Large intestine (tissue), 3 donors: Measurements from ENCODE around the gene PPIF. TPM values are rescaled to one million over a fixed set of nuclear protein-coding genes. Genes with fewer than 3 reads are reported as not detected.
A peak's percentile ranks its signal among the peaks of the same experiment; 100 is the strongest.

Experiments
- DNase-seq, 2 donors: peaks; one replicate each; pipeline versions ENCODE4 v3.0.0 to v3.0.0-alpha.2; 2013
- H3K27ac ChIP-seq: one replicate; pipeline ENCODE4 v1.5.1; 2013; ENCODE audit warnings: low read length
- H3K27me3 ChIP-seq: 2 replicates; pipeline ENCODE4 v1.6.1; 2013; ENCODE audit warnings: low read length; ENCODE audit not compliant: control insufficient read depth, insufficient read depth
- H3K36me3 ChIP-seq: 2 replicates; pipeline ENCODE4 v1.6.1; 2013; ENCODE audit warnings: low read length; ENCODE audit not compliant: control insufficient read depth, insufficient read depth
- H3K4me1 ChIP-seq: one replicate; pipeline ENCODE4 v1.6.1; 2013; ENCODE audit warnings: low read length; ENCODE audit not compliant: control insufficient read depth, insufficient read depth
- H3K4me3 ChIP-seq: one replicate; pipeline ENCODE4 v1.5.1; 2013; ENCODE audit warnings: low read length
- H3K9me3 ChIP-seq: one replicate; pipeline ENCODE4 v1.6.1; 2013; ENCODE audit warnings: mild to moderate bottlenecking, low read depth, low read length, moderate library complexity; ENCODE audit not compliant: control insufficient read depth
- WGBS: methylation state at CpG from one replicate; pipeline ENCODE4 v1.1.5; 2013; ENCODE audit warnings: low lambda C conversion rate; ENCODE audit not compliant: insufficient coverage; 5-methylcytosine and 5-hydroxymethylcytosine counted together
- polyA plus RNA-seq: library from polyadenylated mRNA; unstranded; fragments of 120-200 nt; gene quantifications from one replicate; pipeline ENCODE4 v1.2.1, GENCODE V29; 2013

The PPIF gene
- polyA plus RNA-seq, 1 donor, result 67.5 TPM

GRCh38 chr10:79396520-79396919 lies 49.3 kb downstream of the PPIF start:
- Histone ChIP-seq H3K36me3 (no peaks in the 10 kb centered on the region), H3K4me1 (peaks cover 50% of the 10 kb centered on the region), H3K27ac (no peak overlapping the region), H3K4me3 (no peak overlapping the region), H3K9me3 (no peaks in the 10 kb centered on the region), H3K27me3 (no peaks in the 10 kb centered on the region)
- no peak for DNase-seq
- no CpG with 5 or more reads among the region's 5 CpGs for whole genome bisulfite sequencing

DNA sequence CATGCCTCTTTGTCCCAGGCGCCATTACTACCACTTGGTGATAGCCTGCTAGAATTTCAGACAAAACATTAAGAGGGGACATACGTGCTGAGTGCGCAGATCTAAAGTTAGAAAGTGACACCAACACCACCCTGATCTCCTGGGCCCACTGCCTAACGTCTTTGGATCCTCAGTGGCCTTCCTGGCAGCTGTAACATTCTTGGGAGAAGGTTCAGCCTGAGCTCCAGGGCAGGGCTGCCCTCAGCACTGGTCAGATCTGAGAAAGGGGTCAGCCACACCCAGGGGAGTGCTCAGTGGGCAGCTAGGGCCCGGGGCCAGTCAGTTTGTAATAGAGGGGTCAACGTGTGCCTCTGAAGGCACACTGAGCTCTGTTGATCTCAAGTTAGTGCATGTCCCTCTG lies 49.8 kb downstream of the PPIF start:
- no peak for DNase-seq
- Histone ChIP-seq H3K9me3 (no peaks in the 10 kb centered on the region), H3K4me1 (peaks cover 44% of the 10 kb centered on the region), H3K4me3 (no peak overlapping the region), H3K36me3 (no peaks in the 10 kb centered on the region), H3K27me3 (no peaks in the 10 kb centered on the region), H3K27ac (no peak overlapping the region)
- WGBS, result no CpG with 5 or more reads among the region's 6 CpGs

DNA sequence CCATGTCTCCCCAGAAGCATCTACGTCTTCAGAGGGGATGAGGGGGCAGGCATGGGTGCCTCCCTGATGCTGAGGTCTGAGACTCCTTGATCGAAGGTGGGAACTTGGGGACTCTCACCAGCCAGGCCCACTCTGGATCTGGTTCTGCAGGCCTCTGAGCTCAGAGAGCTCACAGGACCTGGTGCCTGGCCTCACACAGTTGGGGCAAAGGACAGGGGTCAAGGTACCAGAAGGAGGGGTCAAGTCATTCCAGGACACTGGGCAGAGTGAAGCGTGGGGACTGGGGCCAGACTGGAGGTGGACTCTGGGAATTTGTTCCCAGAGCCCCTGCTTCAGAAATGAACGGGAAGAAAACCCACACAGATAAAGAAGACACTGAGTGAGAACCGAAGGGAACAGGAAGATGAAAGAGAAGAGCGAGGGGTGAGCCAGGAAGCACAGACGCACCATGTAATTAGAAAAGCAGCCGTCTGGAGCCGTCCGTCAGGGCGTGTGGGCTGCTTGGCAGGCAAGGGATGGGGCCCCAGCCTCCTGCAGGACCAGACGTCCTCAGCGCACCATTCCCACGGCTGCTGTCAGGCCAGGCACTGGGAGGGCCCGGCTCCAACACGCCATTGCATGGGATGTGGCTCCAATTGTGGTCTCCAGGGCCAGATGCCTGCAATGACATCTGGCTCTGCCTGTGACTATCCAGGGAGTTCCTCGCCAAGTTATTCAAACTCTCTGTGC lies 50.5 kb downstream of the PPIF start:
- Histone ChIP-seq H3K4me3 (no peak overlapping the region), H3K36me3 (no peaks in the 10 kb centered on the region), H3K9me3 (no peaks in the 10 kb centered on the region), H3K4me1 (peaks cover 43% of the 10 kb centered on the region), H3K27me3 (no peaks in the 10 kb centered on the region), H3K27ac (no peak overlapping the region)
- DNase-seq, result no peak
- 90% methylated on average over 2 of the region's 17 CpGs for WGBS

DNA sequence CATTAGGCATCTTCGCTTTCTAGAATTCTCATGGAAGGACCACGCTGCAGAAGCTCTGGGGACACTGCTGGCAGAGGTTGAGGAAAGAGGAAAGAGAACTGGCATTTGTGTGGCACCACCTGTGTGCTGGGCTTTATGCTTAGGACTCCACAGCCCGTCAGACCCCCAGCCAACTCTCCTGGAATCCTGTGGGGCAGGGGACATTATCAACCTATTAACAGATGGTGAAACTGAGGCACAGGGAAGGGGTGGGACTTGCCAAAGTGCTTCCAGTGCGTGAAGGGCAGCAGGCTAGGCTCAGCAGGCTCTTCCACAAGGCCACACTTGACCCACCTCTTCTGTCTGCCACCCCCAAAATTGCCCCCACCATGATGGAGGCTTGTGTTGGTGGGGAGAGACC lies 51.4 kb downstream of the PPIF start:
- H3K27me3 ChIP-seq, result no peaks in the 10 kb centered on the region
- H3K9me3 ChIP-seq, result no peaks in the 10 kb centered on the region
- no peak for DNase-seq
- H3K36me3 ChIP-seq, result no peaks in the 10 kb centered on the region
- peak overlapping the region; percentile 90 for H3K27ac ChIP-seq
- H3K4me1 ChIP-seq, result peaks cover 44% of the 10 kb centered on the region
- H3K4me3 ChIP-seq, result no peak overlapping the region
- no CpG with 5 or more reads among the region's 4 CpGs for WGBS

GRCh38 chr10:79399223-79399831 lies 52.1 kb downstream of the PPIF start:
- peaks cover 40% of the 10 kb centered on the region for H3K4me1 ChIP-seq
- no peaks in the 10 kb centered on the region for H3K27me3 ChIP-seq
- H3K27ac ChIP-seq, result peak overlapping the region; percentile 90
- DNase-seq, result peak; percentile 64 to 84
- no peak overlapping the region for H3K4me3 ChIP-seq
- no peaks in the 10 kb centered on the region for H3K9me3 ChIP-seq
- no CpG with 5 or more reads among the region's 15 CpGs for WGBS
- H3K36me3 ChIP-seq, result no peaks in the 10 kb centered on the region

- H3K27me3 ChIP-seq, result no peaks in the 10 kb centered on the region
- H3K9me3 ChIP-seq, result no peaks in the 10 kb centered on the region
- DNase-seq, result no peak
- H3K4me1 ChIP-seq, result peaks cover 35% of the 10 kb centered on the region
- no peak overlapping the region for H3K4me3 ChIP-seq
- peak overlapping the region; percentile 90 for H3K27ac ChIP-seq
- WGBS, result 83% methylated on average over 2 of the region's 11 CpGs
- no peaks in the 10 kb centered on the region for H3K36me3 ChIP-seq
Observed at GRCh38 chr10:79400146-79401004, 53.1 kb downstream of the PPIF start.

- Histone ChIP-seq H3K4me3 (no peak overlapping the region), H3K9me3 (no peaks in the 10 kb centered on the region), H3K36me3 (no peaks in the 10 kb centered on the region), H3K27ac (no peak overlapping the region), H3K4me1 (peaks cover 44% of the 10 kb centered on the region), H3K27me3 (no peaks in the 10 kb centered on the region)
- no CpG with 5 or more reads among the region's 23 CpGs for WGBS
- DNase-seq, result no peak
Observed at GRCh38 chr10:79401015-79401921, 54.0 kb downstream of the PPIF start.

DNA sequence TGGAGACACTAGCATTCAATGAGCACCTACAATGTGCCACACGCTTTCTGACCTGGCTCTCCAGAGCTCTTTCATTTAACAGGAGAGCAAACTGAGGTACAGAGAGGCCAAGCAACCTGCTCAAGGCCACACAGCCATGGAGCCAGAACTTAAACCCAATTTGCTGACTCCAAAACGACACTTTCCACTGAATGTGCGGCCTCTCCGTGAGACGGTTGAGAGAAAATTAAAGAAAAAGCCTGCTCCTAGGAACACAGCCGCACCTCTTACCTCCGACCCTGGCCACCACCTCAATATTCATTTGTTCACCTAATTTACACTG lies 55.3 kb downstream of the PPIF start:
- no peaks in the 10 kb centered on the region for H3K36me3 ChIP-seq
- no peak overlapping the region for H3K27ac ChIP-seq
- no peaks in the 10 kb centered on the region for H3K9me3 ChIP-seq
- H3K4me1 ChIP-seq, result peaks cover 43% of the 10 kb centered on the region
- H3K4me3 ChIP-seq, result no peak overlapping the region
- no CpG with 5 or more reads among the region's 7 CpGs for WGBS
- H3K27me3 ChIP-seq, result no peaks in the 10 kb centered on the region
- no peak for DNase-seq

DNA sequence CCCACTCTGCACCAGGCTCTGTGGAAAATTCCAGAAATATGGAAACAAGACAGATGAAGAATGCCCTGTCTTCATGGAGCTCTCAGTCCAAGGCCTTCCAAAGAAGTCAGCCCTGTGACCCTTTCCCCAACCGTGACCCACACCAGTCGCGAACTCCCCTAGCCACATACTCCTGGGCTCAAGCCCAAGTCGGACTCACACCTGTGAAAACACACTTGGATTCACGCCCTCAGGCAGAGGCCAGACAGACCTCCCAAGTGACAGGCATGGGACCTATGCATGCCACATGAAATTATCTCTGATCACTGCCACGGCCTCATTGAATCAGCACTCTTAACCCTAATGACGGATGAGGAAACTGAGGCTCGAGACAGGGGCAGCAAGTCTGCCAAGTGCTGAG lies 55.7 kb downstream of the PPIF start:
- H3K36me3 ChIP-seq, result no peaks in the 10 kb centered on the region
- no peaks in the 10 kb centered on the region for H3K9me3 ChIP-seq
- DNase-seq, result no peak
- peaks cover 40% of the 10 kb centered on the region for H3K4me1 ChIP-seq
- H3K27me3 ChIP-seq, result no peaks in the 10 kb centered on the region
- no peak overlapping the region for H3K27ac ChIP-seq
- no CpG with 5 or more reads among the region's 8 CpGs for WGBS
- no peak overlapping the region for H3K4me3 ChIP-seq
